Ammon's horn (tissue), 1 donor: Measurements from ENCODE around the gene ALDH1L1.
"Not testable (repeated sequence)": the region's sequence is repeated elsewhere in the genome, so short reads cannot be mapped to it uniquely, and the experiment has no call there.

Experiments used
- DNase-seq: peaks from one replicate; pipeline ENCODE4 v3.0.0-alpha.2; 2016; ENCODE audit warnings: low spot score

Gene ALDH1L1

GRCh38 chr3:126083511-126083912 lies 96.9 kb downstream of the ALDH1L1 start:
- DNase-seq, result no peak

GRCh38 chr3:126083138-126083445 lies 97.3 kb downstream of the ALDH1L1 start:
- no peak for DNase-seq

- DNase-seq, result no peak
These were observed 97.8 kb downstream of the ALDH1L1 start for GRCh38 chr3:126082362-126083137.

GRCh38 chr3:126081618-126082361 lies 98.6 kb downstream of the ALDH1L1 start:
- no peak for DNase-seq

- no peak for DNase-seq
These were observed 99.4 kb downstream of the ALDH1L1 start for GRCh38 chr3:126080970-126081369.

- no peak for DNase-seq
These were observed 101.5 kb downstream of the ALDH1L1 start for GRCh38 chr3:126078866-126079265.

GRCh38 chr3:126077754-126078153 lies 102.6 kb downstream of the ALDH1L1 start:
- no peak for DNase-seq

GRCh38 chr3:126076140-126076539 lies 104.2 kb downstream of the ALDH1L1 start:
- DNase-seq, result no peak

- DNase-seq, result no peak
These were observed 110.2 kb downstream of the ALDH1L1 start for GRCh38 chr3:126070146-126070545.

GRCh38 chr3:126067959-126068358 lies 112.4 kb downstream of the ALDH1L1 start:
- DNase-seq, result no peak

- not testable (repeated sequence) for DNase-seq
These were observed 113.7 kb downstream of the ALDH1L1 start for GRCh38 chr3:126066676-126067075.

GRCh38 chr3:126065876-126066275 lies 114.5 kb downstream of the ALDH1L1 start:
- no peak for DNase-seq

GRCh38 chr3:126064627-126065258 lies 115.6 kb downstream of the ALDH1L1 start:
- no peak for DNase-seq

- DNase-seq, result no peak
These were observed 116.9 kb downstream of the ALDH1L1 start for GRCh38 chr3:126063358-126063965.

- no peak for DNase-seq
These were observed 118.9 kb downstream of the ALDH1L1 start for GRCh38 chr3:126061301-126062032.

- no peak for DNase-seq
These were observed 119.7 kb downstream of the ALDH1L1 start for GRCh38 chr3:126060613-126061145.

GRCh38 chr3:126058666-126059065 lies 121.7 kb downstream of the ALDH1L1 start:
- DNase-seq, result no peak

GRCh38 chr3:126057936-126058335 lies 122.5 kb downstream of the ALDH1L1 start:
- DNase-seq, result no peak

GRCh38 chr3:126057501-126057819 lies 122.9 kb downstream of the ALDH1L1 start:
- no peak for DNase-seq

GRCh38 chr3:126056681-126057500 lies 123.5 kb downstream of the ALDH1L1 start:
- no peak for DNase-seq

- DNase-seq, result no peak
These were observed 124.3 kb downstream of the ALDH1L1 start for GRCh38 chr3:126056088-126056487.
